ENCODE measurements around the gene SERBP1. TPM values are rescaled to one million over a fixed set of nuclear protein-coding genes. Genes with fewer than 3 reads are reported as not detected.

SERBP1 gene
- 100 to 1,000 TPM; 369 to 470 (median 416) TPM for polyA plus RNA-seq (ENCODE audit: insufficient read length in 10 of 10)
- long read RNA-seq, donor 1, full-length matches to known transcripts: 124 of 334 reads
- long read RNA-seq, donor 1, partial matches to known transcripts: 210 of 334 reads
- long read RNA-seq, donor 1, other reads (novel, unspliced or antisense): 0 of 334 reads
- long read RNA-seq, donor 2, full-length matches to known transcripts: 115 of 259 reads
- long read RNA-seq, donor 2, partial matches to known transcripts: 144 of 259 reads
- long read RNA-seq, donor 2, other reads (novel, unspliced or antisense): 0 of 259 reads
- long read RNA-seq, donor 3: 0 reads
- long read RNA-seq, donor 4, full-length matches to known transcripts: 102 of 217 reads
- long read RNA-seq, donor 4, partial matches to known transcripts: 115 of 217 reads
- long read RNA-seq, donor 4, other reads (novel, unspliced or antisense): 0 of 217 reads
- long read RNA-seq, donor 5, full-length matches to known transcripts: 89 of 264 reads
- long read RNA-seq, donor 5, partial matches to known transcripts: 175 of 264 reads
- long read RNA-seq, donor 5, other reads (novel, unspliced or antisense): 0 of 264 reads
- long read RNA-seq, donor 6, full-length matches to known transcripts: 147 of 470 reads
- long read RNA-seq, donor 6, partial matches to known transcripts: 323 of 470 reads
- long read RNA-seq, donor 6, other reads (novel, unspliced or antisense): 0 of 470 reads
- long read RNA-seq, donor 7, full-length matches to known transcripts: 102 of 217 reads
- long read RNA-seq, donor 7, partial matches to known transcripts: 115 of 217 reads
- long read RNA-seq, donor 7, other reads (novel, unspliced or antisense): 0 of 217 reads
- long read RNA-seq, donor 8, full-length matches to known transcripts: 106 of 311 reads
- long read RNA-seq, donor 8, partial matches to known transcripts: 205 of 311 reads
- long read RNA-seq, donor 8, other reads (novel, unspliced or antisense): 0 of 311 reads
- long read RNA-seq, donor 9, full-length matches to known transcripts: 19 of 33 reads
- long read RNA-seq, donor 9, partial matches to known transcripts: 14 of 33 reads
- long read RNA-seq, donor 9, other reads (novel, unspliced or antisense): 0 of 33 reads

- DNase-seq: peak; percentile 97 to 99 (median 99)
Measured at GRCh38 chr1:67430358-67431155, at the start of gene SERBP1. TSS of gene SERBP1 (minus strand) at chr1:67430402. CDS start at chr1:67430300, 102 bp downstream.

- DNase-seq: peak in 1 of 3 donors; percentile 55
Measured at GRCh38 chr1:67479146-67479891, 49.1 kb upstream of the SERBP1 start.

GRCh38 chr1:67476906-67477305 lies 46.7 kb upstream of the SERBP1 start:
- DNase-seq: no peak

- no peak for DNase-seq
Measured at GRCh38 chr1:67476006-67476482, 45.8 kb upstream of the SERBP1 start.

GRCh38 chr1:67472056-67472455 lies 41.9 kb upstream of the SERBP1 start:
- DNase-seq: no peak

- DNase-seq: peak in 1 of 3 donors; percentile 32
Measured at GRCh38 chr1:67469431-67469830, 39.2 kb upstream of the SERBP1 start.

- no peak for DNase-seq
Measured at GRCh38 chr1:67468066-67468718, 38.0 kb upstream of the SERBP1 start.

GRCh38 chr1:67465375-67465774 lies 35.2 kb upstream of the SERBP1 start:
- DNase-seq: no peak

- no peak for DNase-seq
Measured at GRCh38 chr1:67464746-67465145, 34.5 kb upstream of the SERBP1 start.

GRCh38 chr1:67464058-67464457 lies 33.9 kb upstream of the SERBP1 start:
- no peak for DNase-seq

- DNase-seq: peak; percentile 26 to 56 (median 37)
Measured at GRCh38 chr1:67463298-67463955, 33.2 kb upstream of the SERBP1 start.

- peak; percentile 65 to 73 (median 71) for DNase-seq
Measured at GRCh38 chr1:67460676-67461500, 30.7 kb upstream of the SERBP1 start.

GRCh38 chr1:67459068-67459467 lies 28.9 kb upstream of the SERBP1 start:
- DNase-seq: no peak

- no peak for DNase-seq
Measured at GRCh38 chr1:67458663-67459062, 28.5 kb upstream of the SERBP1 start.

GRCh38 chr1:67457247-67457646 lies 27.0 kb upstream of the SERBP1 start:
- peak in 1 of 3 donors; percentile 31 for DNase-seq

GRCh38 chr1:67451815-67452214 lies 21.6 kb upstream of the SERBP1 start:
- DNase-seq: no peak

- no peak for DNase-seq
Measured at GRCh38 chr1:67451356-67451755, 21.2 kb upstream of the SERBP1 start.

- no peak for DNase-seq
Measured at GRCh38 chr1:67446893-67447292, 16.7 kb upstream of the SERBP1 start.

Measured in muscle of back (tissue), 13 donors.